ENCODE measurements around the gene PIPOX.
A peak's percentile ranks its signal among the peaks of the same experiment; 100 is the strongest.

Gene PIPOX

DNA sequence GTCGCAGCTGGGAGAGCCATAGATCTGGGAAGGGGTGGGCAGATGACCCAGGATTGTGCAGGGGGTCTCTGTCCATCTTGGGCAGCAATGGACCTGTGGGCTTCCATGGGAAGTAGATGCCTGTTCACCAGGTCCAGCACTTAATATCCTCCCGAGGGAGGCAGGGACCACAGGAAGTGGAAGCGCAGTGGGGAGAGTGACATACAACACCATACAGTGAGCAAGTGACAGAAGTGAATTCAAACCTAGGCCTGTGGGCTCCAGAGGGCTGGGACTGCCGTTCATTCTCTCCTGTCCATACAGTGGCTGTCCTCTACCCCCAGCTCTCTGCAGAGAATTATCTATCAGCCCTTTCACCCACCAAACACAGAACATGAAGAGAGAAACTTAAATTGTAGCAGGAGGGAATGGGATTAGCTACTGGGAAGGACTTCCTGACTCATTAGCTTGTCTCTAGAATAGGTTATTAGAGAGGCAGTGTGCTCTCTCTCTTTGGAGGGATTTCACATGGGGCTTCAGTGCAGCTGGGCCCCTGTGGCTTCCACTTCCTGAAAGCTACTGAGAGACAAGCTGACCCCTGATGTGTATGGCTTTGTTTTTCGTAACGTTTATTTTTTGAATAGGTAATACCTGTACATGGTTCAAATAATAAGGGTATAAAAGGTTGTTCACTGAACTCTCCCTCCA, 24.0 kb upstream of the PIPOX start:
- no peak overlapping the region for H3K27ac ChIP-seq (ENCODE audit: low read length)
- no peaks in the 10 kb centered on the region for H3K79me2 ChIP-seq (ENCODE audit: low read length)
- no peaks in the 10 kb centered on the region for H3K36me3 ChIP-seq (replicated peaks; ENCODE audit: insufficient read depth, low read length)
- TF ChIP-seq EZH2phosphoT487 (IDR thresholded peaks at IDR 0.05; ENCODE audit: low read length): no peak
- TF ChIP-seq EZH2 (optimal IDR thresholded peaks at IDR 0.05; ENCODE audit: low read depth, low read length): no peak
- TF ChIP-seq, protein P1, sequence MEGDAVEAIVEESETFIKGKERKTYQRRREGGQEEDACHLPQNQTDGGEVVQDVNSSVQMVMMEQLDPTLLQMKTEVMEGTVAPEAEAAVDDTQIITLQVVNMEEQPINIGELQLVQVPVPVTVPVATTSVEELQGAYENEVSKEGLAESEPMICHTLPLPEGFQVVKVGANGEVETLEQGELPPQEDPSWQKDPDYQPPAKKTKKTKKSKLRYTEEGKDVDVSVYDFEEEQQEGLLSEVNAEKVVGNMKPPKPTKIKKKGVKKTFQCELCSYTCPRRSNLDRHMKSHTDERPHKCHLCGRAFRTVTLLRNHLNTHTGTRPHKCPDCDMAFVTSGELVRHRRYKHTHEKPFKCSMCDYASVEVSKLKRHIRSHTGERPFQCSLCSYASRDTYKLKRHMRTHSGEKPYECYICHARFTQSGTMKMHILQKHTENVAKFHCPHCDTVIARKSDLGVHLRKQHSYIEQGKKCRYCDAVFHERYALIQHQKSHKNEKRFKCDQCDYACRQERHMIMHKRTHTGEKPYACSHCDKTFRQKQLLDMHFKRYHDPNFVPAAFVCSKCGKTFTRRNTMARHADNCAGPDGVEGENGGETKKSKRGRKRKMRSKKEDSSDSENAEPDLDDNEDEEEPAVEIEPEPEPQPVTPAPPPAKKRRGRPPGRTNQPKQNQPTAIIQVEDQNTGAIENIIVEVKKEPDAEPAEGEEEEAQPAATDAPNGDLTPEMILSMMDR (IDR thresholded peaks at IDR 0.05; ENCODE audit: low read length): no peak
- H3F3A ChIP-seq (ENCODE audit: insufficient read depth, low read length): peaks cover 2% of the 10 kb centered on the region; the same call in 1 of the 2 replicates
- no peak overlapping the region for H3K4me3 ChIP-seq (ENCODE audit: low read length)
- H4K20me1 ChIP-seq (ENCODE audit: insufficient read depth, low read length): no peaks in the 10 kb centered on the region
- H3K9me3 ChIP-seq (replicated peaks; ENCODE audit: insufficient read depth, low read length): no peaks in the 10 kb centered on the region
- no peak for DNase-seq
- no peak overlapping the region for H2AFZ ChIP-seq (ENCODE audit: low read length)
- no peaks in the 10 kb centered on the region for H3K4me1 ChIP-seq (ENCODE audit: low read length)
- H3K4me2 ChIP-seq (ENCODE audit: low read depth, low read length): 0 out of 2 replicates have a peak overlapping the region, but pooled peaks have one; percentile 66
- no peak overlapping the region for H3K9ac ChIP-seq (ENCODE audit: low read length)
- H3K27me3 ChIP-seq (replicated peaks; ENCODE audit: insufficient read depth, low read length): peaks cover 36% of the 10 kb centered on the region
- H3K9me2 ChIP-seq (replicated peaks; ENCODE audit: insufficient read depth, low read length): no peaks in the 10 kb centered on the region

DNA sequence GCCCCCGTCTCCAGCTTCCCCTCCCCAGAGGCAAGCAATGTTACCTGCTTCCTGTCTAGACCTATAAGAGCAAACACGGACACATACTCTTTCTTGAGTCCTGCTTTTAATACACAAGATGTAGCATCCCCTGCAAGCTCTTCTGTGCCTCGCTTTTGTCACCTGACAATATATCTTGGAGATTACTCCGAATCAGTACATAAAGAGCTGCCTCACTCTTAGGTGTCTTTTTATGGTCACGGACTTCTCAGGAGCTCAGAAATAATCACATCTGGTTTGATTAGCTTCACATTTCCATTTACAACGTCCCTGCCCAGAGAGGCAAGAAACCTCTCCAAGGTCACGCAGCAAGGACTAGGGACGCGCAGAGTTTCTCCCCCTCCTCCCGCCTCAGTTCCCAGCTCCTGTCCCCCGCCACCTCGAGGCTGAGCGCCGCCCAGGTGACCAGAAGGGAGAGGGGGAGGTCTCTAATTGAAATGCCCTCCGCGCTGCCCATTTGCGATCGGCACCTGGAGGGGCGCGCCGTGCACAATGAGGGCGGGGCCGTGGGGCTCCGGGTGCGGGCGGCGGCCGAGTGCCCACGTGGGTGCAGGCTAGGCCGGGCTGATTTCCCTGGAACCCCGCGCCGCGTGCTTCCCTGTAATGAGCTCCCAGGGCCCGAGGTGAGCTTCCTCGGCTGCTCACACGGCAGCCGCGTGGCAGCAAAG, 23.3 kb upstream of the PIPOX start:
- Histone ChIP-seq H3F3A (ENCODE audit: insufficient read depth, low read length) (peaks cover 2% of the 10 kb centered on the region; the same call in 1 of the 2 replicates), H3K4me1 (ENCODE audit: low read length) (no peaks in the 10 kb centered on the region), H3K9ac (ENCODE audit: low read length) (no peak overlapping the region), H3K27me3 (replicated peaks; ENCODE audit: insufficient read depth, low read length) (peaks cover 37% of the 10 kb centered on the region), H3K4me3 (ENCODE audit: low read length) (peak overlapping the region; percentile 33), H3K27ac (ENCODE audit: low read length) (no peak overlapping the region), H3K36me3 (replicated peaks; ENCODE audit: insufficient read depth, low read length) (no peaks in the 10 kb centered on the region), H3K9me3 (replicated peaks; ENCODE audit: insufficient read depth, low read length) (no peaks in the 10 kb centered on the region), H3K4me2 (ENCODE audit: low read depth, low read length) (peak overlapping the region; percentile 66), H2AFZ (ENCODE audit: low read length) (0 out of 2 replicates have a peak overlapping the region, but pooled peaks have one; percentile 14), H4K20me1 (ENCODE audit: insufficient read depth, low read length) (no peaks in the 10 kb centered on the region), H3K79me2 (ENCODE audit: low read length) (no peaks in the 10 kb centered on the region), H3K9me2 (replicated peaks; ENCODE audit: insufficient read depth, low read length) (no peaks in the 10 kb centered on the region)
- DNase-seq: no peak
- TF ChIP-seq EZH2 (optimal IDR thresholded peaks at IDR 0.05; ENCODE audit: low read depth, low read length) (no peak), EZH2phosphoT487 (IDR thresholded peaks at IDR 0.05; ENCODE audit: low read length) (no peak)
- TF ChIP-seq, protein P1 (IDR thresholded peaks at IDR 0.05; ENCODE audit: low read length): no peak

DNA sequence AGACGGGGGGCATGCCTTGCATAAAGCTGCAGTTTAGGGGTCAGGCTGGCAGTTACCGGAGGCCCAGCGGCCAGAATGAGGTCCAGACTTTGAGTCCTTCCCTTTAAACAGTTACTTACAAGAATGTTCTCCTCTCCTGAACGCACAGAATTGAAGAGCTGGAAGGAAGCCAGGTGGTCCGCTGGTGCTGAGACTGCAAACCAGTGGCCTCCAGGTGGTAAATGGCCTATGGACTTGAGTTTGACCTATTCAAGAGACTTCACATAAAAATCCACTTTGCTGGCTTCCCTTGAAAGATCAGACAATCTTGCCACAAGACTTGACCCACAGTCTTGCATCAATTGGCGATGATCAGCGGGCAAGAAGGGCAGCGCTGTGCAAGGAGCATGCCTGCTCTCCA, 22.4 kb upstream of the PIPOX start:
- no peak for DNase-seq
- Histone ChIP-seq H3F3A (ENCODE audit: insufficient read depth, low read length) (peaks cover 2% of the 10 kb centered on the region; the same call in 1 of the 2 replicates), H3K79me2 (ENCODE audit: low read length) (no peaks in the 10 kb centered on the region), H3K27me3 (replicated peaks; ENCODE audit: insufficient read depth, low read length) (peaks cover 37% of the 10 kb centered on the region), H3K9me3 (replicated peaks; ENCODE audit: insufficient read depth, low read length) (no peaks in the 10 kb centered on the region), H3K4me1 (ENCODE audit: low read length) (no peaks in the 10 kb centered on the region), H3K4me3 (ENCODE audit: low read length) (no peak overlapping the region), H3K4me2 (ENCODE audit: low read depth, low read length) (no peak overlapping the region), H4K20me1 (ENCODE audit: insufficient read depth, low read length) (no peaks in the 10 kb centered on the region), H3K9me2 (replicated peaks; ENCODE audit: insufficient read depth, low read length) (no peaks in the 10 kb centered on the region), H3K9ac (ENCODE audit: low read length) (no peak overlapping the region), H3K36me3 (replicated peaks; ENCODE audit: insufficient read depth, low read length) (no peaks in the 10 kb centered on the region), H3K27ac (ENCODE audit: low read length) (no peak overlapping the region), H2AFZ (ENCODE audit: low read length) (no peak overlapping the region)
- TF ChIP-seq, protein P1 (IDR thresholded peaks at IDR 0.05; ENCODE audit: low read length): no peak
- TF ChIP-seq EZH2phosphoT487 (IDR thresholded peaks at IDR 0.05; ENCODE audit: low read length) (no peak), EZH2 (optimal IDR thresholded peaks at IDR 0.05; ENCODE audit: low read depth, low read length) (no peak)

All from MM.1S (cell line).